Measurements from ENCODE around the gene PTX3.

PTX3 gene

DNA sequence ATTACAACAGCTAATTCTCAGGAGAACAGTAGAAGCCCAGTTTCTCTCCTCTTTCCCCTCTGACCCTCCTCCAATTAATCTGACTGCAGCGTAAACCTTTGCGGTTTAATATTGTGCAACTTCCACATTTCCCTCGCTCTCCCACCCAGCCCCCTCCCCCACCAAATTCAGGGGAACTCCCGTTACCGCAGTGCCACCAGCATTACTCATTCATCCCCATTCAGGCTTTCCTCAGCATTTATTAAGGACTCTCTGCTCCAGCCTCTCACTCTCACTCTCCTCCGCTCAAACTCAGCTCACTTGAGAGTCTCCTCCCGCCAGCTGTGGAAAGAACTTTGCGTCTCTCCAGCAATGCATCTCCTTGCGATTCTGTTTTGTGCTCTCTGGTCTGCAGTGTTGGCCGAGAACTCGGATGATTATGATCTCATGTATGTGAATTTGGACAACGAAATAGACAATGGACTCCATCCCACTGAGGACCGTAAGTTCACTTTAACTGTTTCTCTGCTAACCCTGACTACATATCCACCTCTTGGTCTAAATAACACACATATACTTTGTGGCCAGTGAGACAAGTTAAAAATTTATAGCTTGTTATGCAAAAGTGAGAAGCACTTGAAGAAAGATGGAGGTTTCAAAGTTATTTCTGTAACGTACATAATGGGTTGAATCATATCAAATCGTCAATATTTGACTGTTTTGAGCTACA, at the start of gene PTX3:
Gene PTX3, plus strand, starts transcription at position 268 of the 709 bp plus-strand sequence. Its CDS starts 84 bp downstream, at position 352.
- DNase-seq: peak; percentile 44

DNA sequence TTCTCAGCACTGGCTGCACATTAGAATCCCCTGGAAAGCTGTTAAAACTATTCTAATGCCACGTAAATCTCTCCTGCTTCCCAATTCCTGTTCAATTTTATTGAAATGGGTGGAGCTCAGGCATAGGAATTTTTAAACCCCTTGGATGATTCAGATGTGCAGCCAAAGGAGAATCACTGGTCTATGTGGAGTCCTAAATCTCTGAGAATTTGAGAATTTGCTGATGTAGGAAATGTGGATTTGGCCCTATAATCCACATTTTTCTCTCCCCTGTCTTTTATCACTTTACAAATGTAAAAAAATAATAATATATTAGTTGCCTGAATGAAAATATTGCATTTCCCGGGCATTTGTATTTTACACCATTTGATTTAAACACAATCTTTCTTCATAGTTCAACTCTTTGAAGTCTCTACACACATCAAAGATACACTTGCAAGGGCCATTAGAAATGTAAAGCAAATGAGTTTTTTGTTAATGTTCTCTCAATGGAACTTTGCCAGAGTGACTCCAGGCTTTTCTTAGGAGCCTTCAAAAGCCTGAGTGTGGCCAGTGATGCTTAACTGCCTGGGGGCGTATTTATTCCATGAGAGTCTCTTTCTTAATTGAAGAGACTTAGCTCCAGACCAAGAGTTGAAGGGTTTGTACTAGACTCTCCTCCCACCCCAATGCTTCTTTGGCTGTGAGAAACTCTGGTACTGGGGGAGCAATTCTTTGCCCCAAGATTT, 48.8 kb upstream of the PTX3 start:
- DNase-seq: no peak

DNA sequence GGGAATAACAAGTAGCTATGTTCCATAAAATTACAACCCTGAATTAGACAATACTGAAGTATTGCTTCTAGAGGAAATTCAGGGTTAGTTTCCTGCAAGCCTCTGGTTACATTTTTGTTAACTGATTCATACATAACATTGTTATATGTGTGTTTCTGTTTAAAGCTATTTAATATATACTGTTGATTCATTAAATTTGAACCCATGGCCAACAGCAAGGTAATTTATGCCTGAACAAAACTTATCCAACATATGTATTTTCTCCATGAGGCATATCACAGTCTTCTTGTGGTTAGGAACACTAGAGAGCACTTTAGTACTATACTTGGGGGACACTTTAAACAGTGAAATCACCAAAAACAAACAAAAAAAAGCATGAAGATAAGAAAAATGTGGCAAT, 47.7 kb upstream of the PTX3 start:
- DNase-seq: no peak

DNA sequence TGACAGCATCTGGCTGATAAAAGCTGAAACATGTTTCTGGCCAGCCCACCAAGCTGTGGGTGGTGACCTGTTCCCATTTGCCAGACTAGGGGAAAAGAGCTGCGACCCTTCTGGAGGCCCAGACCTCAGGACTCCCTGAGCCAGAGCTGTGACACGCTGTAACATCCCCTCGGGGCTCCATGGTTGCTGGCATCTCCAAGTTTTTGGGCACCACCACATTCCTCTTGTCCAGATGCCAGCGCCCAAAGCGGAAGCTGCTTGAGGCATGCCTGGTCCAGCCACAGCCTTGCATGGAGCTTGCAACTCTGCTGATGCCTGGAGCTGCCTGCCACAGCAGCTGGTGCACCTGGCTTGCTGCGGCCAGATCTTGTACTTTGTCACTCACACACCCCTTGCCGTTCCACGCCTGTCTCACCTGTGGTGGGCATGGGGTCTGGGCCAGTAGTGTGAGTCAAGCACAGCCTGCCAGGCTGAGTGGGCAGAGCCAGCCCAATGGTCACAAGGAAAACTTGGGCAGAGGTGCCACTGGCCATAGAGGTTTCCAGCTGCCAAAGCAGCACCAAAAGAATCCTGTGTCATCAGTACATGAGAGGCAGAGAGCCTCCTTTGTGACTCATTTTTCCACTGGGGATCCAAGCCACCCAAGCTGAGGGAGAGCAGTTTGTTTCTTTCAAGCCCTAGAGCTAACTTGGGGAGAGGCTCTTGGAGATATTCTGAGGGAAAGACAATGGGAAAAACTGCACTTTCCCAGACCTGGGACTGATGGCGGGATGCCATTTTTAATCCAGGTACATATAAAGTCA, 45.7 kb upstream of the PTX3 start:
- DNase-seq: no peak

DNA sequence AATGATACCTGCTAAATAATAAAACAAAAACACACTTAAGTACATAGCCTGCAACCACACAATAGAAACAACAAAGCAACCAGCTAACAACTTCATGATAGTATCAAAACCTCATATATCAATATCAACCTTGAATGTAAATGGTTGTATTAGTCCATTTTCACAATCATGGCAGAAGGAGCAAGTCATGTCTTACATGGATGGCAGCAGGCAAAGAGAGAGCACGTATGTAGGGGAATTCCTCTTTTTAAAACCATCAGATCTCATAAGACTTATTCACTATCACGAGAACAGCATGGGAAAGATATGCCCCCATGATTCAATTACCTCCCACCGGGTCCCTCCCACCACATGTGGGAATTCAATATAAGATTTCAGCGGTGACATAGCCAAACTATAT, 44.5 kb upstream of the PTX3 start:
- DNase-seq: no peak

DNA sequence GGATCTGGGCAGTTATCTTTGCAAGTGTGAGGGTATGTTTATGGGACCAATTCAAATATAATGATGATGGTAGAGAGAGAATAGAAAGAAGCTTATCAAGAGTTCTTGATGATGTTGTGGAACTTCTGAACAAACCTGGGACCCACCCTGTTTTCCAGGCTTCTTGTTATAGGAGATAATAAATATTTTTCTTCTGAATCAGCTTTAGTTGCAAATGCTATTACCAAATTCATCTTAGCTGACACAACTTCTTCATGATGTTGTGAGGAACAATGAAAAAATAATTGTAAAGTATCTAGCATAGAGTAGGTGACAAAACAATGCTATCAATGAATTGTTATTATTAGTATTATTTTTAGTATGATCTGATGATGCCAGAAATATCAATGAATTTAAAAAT, 43.5 kb upstream of the PTX3 start:
- no peak for DNase-seq

DNA sequence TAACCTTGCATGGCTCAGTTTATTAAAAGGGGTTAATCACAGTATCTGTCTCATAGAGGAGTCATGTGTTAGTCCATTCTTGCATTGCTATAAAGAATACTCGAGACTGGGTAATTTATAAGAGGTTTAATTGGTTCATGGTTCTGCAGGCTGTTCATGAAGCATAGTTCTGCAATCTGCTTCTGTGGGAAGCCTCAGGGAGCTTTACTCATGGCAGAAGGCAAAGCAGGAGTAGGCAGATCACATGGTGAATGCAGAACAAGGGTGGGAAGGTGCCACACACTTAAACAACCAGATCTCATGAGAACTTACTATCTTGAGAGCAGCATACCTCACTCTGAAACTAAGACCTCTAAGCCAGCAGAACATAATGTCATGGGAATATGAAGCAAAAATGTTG, 42.2 kb upstream of the PTX3 start:
- DNase-seq: no peak

DNA sequence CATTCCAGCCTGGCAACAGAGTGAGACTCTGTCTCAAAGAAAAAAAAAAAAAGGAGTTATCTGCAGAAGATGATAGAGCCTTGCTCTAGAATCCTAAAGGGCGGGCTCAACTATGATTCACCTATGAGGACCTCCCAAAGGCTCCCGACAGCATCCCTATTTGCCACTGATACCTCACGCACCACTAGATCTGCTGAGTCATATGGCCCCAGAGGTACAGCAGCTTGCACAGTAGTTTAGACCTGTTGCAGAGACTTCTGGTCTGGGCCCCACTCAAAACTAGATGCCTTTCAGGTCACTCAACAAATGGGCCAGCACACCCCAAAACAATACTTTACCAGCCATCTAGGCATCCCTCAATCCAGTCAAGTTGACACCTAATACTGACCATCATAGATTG, 38.1 kb upstream of the PTX3 start:
- DNase-seq: no peak

DNA sequence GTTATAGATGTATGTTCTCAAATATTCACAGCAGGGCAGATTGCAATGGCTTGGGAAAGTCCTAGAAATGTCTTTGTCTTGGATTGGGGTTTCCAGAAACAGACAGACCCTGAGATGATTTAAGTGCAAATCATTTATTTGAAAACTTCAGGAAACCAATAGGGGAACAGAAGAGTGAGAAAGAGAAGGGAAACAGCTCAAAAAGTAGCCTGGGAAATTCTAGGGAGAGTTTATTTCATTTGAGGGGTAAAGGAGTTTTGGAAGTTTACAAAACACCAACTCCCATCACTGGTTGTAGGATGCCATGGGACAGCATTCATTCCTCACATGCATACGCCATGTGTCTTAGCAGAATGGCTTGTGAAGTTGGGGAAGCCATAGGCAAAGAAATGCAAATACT, 32.3 kb upstream of the PTX3 start:
- DNase-seq: no peak

DNA sequence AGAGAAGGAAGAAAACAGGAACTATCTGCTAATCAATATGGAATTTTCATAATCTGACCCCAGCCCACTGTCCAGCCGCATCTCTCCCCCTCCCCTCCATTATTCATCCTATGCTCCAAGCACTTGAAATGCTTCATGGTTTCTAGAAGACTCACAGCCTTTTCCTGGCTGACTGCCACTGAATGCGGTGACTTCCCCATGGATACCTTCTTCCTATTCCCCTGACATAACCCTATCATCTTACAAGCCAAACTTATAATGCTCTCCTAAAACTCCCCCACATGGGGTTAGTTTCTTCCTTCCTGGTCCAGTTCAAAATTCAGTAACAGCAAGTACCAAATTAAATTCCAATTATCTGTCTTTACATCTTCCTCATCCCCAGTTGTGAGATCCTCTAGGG, 31.2 kb upstream of the PTX3 start:
- DNase-seq: no peak

DNA sequence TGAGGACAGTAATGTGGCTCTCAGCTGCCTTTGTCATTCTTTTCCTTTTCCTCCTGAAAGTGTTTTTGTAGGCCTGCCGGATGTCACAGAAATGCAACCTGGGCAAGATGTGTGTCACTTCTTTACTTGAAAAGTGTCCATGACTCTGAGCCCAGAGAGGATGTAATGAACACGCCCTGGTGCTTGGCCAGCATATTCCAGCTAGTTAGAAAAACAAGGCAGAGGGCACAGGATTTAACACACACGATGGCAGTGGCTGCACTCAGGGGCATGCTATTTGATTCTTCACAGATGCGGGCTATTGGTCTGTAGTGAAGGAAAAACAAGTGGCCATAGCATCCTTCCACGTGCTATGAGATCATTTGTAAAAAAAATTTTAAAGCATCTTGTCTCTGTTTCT, 30.3 kb upstream of the PTX3 start:
- no peak for DNase-seq

DNA sequence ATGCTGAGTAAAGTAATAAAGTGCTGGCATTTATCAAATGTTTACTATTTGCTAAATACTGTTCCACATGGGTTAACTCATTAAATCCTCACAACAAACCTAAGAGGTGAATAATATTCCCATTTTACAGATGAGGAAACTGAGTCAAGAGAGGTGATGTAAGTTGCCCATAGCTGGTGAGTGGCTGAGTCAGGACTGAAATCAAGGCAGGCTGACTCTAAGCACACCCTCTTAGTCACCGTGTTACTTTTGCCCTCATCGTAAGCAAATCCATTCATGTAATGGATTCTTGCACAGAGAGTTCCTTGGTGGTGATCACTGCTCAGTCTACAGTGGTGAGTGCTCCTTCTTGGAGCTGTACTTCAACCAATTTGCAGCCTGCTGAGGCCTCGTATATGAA, 28.9 kb upstream of the PTX3 start:
- no peak for DNase-seq

DNA sequence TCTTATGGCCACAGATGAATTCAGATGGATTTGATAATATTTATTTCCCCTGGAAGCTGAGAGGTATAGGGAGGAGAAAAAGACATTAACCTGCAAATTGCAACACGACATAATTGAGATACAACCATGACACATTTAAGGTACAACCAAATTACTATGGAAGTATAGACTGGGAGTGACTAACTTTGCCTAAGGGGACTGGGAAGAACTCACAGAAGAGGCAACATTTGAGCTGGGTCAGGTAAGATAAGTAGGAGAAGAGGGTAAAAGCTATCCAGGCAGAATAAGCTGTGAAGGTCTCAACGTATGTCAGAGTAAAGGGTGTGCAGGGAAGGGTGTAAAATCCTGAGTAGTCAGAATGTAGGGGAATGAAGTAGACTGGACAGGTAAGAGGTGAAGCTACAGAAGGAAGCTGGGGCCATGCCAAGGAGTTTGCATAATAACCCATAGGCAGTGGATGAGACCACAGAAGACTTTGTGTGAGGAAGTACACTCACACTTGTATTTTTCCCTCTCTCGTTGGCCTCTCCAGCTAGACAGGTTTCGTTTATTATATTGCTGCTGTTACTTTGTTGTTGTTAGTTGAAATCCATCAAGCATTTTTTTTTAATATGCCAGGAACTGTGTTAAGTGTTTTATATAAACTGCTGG, 28.0 kb upstream of the PTX3 start:
- no peak for DNase-seq

DNA sequence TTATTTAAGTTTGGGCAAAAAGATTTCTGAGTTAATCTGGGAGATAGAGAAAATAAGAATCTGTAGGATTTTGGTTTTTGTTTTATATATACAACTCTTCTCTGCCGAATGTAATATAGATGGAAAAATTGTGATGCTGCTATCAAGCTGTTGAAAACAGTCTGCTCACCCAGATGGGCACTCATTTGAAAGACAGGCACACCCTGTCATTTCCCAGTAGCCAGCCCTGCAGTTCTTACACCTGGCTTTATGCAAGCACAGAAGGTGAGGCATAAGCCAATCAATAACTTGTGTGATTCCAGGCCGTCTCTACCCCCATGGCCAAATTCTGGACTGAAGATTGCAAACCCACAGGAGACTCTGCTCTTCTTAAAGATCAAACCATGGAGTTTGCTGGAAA, 27.1 kb upstream of the PTX3 start:
- DNase-seq: no peak

DNA sequence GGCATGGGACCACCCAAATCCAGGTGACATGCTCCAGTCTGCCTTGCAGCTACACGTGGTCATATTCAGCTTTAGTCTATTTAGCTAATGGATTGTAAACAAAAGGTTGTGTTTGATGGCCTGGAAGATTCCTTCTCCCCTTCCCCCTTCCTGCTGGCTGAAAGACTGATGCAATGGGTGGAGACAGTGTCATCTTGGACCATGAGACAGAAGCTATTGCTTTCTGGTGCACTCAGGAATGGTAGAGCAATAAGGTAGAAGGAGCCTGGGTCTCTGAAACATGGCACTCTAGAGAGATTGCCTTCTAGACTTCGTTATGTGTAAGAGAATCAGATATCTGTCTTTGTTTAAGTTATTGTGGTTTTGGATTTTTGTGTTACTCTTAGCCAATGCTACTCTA, 25.7 kb upstream of the PTX3 start:
- no peak for DNase-seq

DNA sequence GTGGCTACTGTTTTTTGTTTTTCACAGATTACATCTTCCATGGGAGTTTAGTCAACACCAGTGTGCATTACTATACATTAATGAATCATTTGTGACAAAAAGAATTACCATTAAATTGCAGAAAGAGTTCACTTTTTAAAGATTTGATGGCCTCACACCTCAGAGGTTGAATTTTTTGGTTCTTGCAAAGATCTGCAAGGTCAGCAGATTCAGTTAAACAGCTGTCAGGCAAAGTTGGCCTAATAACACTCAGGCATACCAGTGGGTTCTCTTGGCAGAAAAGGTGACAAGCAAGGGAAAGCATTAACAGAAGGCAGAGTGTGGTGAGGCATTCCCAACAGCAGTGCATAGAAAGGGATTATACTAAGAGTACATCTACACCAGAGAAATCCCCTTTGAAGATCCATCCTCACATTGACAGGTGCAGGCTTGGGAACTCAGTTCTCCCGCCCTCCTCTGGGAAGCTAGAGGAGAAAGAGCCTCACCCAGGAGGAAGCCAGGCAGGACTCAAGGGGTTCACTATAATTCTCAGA, 24.3 kb upstream of the PTX3 start:
- no peak for DNase-seq

DNA sequence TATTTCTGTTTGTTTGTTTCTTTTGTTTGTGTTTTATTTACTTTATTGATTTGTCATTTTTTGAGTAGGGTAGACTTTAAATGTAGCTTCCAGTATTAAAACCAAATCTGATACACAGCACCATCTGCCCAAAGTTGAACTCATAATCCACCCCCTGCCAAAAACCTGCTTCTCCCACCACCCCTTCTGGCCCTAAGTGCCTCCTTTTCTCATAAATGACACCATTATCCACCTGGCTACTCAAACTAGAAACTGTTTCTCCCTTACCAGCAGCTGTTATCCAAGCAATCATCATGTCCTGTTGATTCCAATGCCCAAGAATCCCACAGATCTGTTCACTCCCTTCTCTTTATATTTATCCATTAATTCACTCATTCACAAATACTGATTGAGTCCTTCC, 21.8 kb upstream of the PTX3 start:
- DNase-seq: no peak

DNA sequence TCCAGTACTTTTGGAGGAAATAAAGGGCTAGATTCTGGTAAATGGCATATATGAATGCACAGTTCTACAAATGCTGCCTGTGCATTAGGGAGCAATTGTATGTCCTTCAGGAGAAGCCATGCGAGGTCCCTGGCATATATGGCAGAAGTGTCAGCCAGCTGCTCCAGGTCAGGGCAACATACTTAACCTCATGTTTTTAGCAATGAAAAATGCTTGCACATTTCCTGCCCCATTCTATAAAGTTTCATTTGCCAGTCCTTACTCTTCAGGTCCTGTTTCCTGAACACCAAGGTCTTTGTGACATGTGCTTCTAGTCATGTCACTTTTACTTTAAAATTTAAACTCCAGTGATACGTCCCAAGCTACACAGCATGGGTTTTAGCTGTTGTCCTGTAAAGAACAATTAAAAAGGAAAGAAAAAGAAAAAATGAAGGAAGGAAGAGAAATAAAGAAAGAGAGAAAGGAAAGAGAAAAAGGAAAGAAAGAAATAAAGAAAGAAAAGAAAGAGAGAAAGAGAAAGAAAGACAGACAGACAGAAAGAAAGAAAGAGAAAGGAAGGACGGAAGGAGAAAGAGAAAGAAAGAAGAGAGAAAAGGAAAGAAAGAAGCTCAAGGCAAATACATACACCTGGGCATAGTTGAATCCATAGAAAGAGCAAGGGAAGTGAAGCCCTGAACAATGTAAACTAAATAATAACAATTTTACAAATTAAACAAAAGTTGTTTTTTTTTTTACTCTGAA, 20.1 kb upstream of the PTX3 start:
- no peak for DNase-seq

DNA sequence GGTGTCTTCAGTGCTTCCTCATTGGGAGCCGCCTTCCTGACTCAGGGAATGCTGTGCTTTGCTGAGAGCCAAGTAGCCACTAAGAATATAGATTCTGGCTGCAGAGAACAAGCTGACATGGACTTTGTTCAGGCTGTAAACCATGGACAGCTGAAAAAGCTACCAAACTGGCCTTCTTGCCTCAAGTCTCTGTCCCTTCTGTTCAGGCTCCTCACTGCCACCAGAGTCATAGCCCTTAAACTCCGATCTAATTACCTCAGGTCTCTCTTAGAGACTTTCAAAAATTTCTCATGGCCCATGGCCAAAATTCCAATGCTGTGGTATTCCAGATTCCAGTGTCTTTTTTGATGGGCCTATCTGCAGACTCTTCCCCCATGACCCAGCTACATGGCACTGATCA, 19.4 kb upstream of the PTX3 start:
- no peak for DNase-seq

DNA sequence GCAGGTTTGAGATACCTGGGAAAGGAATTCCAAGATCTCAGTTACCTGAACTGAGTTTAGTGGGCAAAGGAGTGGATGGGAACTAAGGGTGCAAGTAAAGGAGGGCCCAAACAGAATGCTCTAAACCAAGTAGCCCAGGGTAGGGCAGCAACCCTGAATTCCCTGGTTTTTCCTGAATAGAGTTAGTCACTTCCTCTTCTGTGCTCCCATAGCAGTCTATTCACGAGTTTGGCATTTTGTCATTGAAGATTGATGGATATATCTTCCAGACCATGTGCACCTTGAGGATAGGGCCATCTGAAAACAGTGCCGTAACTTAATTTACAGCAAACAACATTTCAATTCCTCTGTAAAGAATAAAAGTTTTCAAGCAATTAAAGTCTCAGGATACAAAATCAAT, 18.5 kb upstream of the PTX3 start:
- DNase-seq: no peak

DNA sequence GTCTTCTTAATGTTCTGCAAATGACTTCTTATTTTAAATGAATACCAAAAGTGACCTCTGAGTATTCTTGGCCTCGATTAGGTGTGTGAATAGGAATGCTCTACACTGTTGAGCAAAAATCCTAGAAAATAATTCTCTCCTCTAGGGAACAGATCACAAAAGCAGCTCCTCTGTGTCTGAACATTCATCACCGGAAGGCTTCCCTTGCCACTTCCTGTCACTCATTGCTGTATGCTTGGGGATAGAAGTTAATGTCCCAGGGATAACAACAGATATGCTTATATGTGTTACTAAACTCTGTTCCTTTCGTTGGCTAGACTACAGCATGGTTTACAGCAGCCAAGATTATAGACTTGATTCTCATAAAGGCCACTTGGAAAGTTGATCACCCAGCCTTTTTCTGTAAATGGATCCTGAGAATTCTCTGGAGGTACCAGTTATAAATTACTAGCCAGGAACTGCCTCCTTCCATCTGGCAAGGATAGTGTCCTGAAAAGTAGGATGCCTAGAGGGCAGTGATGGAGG, 16.0 kb upstream of the PTX3 start:
- no peak for DNase-seq

DNA sequence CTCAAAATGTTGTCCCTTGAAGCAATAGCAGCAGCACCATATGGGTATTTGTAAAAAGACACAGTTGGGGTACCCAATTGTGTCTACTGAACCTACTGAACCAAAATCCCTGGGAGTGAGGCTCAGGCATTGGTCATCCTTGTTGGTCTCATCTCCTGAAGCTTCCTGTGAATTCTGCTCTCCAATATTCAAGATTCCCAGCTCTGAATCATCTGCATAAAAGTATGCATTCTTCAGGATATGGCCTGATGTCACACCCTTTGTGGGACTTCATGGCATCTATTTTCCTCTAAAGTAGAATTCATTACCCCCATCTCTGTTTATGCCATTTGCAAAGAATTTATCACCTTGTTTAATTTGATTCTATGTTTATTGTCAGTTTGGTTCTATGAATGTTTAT, 13.3 kb upstream of the PTX3 start:
- no peak for DNase-seq

Data from GDM1 (cell line).